ENCODE data around the gene NUDT14.

NUDT14 gene

DNA sequence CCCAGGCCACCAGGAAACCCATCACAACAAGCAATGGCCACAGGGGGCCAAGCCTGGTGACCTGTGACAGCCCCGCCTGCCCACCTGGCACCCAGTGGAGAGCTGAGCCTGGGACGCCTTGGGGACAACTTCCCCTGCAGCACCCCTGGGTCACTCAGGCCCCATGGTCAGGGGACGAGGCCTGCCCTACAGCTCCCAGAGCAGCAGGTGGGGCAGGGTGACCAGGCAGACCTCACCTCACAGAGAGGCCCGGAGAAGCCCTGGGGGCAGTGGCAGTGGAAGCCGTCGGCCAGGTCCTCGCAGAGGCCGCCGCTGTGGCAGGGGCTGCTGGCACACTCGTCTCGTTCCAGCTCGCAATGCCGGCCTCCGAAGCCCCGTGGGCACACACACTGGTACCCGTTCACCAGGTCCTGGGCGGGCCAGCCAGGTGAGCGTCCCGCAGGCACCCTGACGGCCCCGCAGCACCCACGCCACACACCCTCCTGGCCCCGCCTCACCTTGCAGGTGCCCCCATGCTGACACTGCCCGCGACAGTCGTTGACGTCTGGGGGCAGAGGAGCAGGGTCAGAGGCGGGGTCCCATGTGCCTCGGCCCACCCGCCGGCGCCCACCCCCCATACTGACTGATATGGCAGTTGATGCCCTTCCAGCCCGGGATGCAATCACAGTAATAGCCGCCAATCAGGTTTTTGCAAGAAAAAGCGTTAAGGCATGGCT lies 30.6 kb downstream of the NUDT14 start:
- Histone ChIP-seq H3K27me3 (replicated peaks; ENCODE audit: control insufficient read depth, insufficient read depth, low read length) (no peaks in the 10 kb centered on the region; the same call in 1 of the 2 replicates), H3K4me3 (replicated peaks; ENCODE audit: low read depth, low read length) (no peak overlapping the region), H3K36me3 (ENCODE audit: control insufficient read depth, insufficient read depth, low read length) (no peaks in the 10 kb centered on the region)
- TF ChIP-seq, protein P1, sequence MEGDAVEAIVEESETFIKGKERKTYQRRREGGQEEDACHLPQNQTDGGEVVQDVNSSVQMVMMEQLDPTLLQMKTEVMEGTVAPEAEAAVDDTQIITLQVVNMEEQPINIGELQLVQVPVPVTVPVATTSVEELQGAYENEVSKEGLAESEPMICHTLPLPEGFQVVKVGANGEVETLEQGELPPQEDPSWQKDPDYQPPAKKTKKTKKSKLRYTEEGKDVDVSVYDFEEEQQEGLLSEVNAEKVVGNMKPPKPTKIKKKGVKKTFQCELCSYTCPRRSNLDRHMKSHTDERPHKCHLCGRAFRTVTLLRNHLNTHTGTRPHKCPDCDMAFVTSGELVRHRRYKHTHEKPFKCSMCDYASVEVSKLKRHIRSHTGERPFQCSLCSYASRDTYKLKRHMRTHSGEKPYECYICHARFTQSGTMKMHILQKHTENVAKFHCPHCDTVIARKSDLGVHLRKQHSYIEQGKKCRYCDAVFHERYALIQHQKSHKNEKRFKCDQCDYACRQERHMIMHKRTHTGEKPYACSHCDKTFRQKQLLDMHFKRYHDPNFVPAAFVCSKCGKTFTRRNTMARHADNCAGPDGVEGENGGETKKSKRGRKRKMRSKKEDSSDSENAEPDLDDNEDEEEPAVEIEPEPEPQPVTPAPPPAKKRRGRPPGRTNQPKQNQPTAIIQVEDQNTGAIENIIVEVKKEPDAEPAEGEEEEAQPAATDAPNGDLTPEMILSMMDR (IDR thresholded peaks at IDR 0.05; ENCODE audit: insufficient read depth, low read length, poor library complexity, severe bottlenecking), result no peak
- no peak for DNase-seq (ENCODE audit: extremely low read depth, insufficient read length)

DNA sequence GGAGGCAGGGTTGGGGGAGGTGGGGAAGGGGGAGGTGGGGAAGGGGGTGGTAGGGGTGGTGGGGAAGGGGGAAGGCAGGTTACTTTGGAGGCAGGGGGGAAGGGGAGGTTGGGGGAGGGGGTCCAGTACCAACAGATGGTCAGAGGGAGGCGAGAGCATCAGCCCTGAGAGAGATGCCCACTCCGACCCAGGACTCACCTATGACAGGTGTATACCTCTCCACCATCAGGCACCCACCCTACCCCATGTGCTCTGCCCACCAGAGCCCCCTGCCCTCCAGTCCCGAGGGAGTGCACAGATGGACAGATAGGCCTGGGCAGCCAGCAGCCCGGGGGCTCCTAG lies 31.1 kb downstream of the NUDT14 start:
- H3K36me3 ChIP-seq (ENCODE audit: control insufficient read depth, insufficient read depth, low read length), result no peaks in the 10 kb centered on the region
- DNase-seq (ENCODE audit: extremely low read depth, insufficient read length), result no peak

DNA sequence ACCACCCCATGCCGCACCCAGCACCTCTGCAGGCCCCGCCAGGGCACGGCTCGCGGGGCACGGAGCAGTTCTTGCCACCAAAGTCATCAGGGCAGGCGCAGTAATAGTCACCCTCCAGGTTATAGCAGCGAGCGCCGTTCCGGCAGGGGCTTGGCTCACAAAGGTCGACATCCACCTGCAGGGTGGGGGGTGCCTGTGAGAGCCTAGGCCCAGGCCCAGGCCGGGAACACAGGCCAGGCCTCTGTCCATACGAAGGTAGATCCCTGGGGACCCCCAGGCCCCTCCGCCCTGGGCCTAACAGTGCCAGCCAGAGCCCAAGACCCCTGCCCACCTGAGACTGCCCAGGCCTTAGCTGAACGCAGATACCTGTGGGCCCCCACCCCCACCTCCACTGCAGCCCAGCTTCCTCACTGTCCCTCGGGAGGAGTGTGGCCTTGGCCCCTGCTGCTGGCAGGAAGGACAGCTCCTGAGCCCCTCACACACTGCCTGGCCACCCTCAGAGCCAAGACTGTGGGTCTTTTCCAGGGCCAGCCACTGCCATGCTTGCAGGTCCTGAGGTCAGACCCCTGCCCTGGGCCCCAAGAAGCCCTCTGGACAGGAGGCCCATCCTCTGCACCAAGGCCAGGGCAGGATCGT lies 31.8 kb downstream of the NUDT14 start:
- TF ChIP-seq, protein P1 (IDR thresholded peaks at IDR 0.05; ENCODE audit: insufficient read depth, low read length, poor library complexity, severe bottlenecking), result no peak
- Histone ChIP-seq H3K27me3 (replicated peaks; ENCODE audit: control insufficient read depth, insufficient read depth, low read length) (no peaks in the 10 kb centered on the region), H3K4me3 (replicated peaks; ENCODE audit: low read depth, low read length) (no peak overlapping the region), H3K36me3 (ENCODE audit: control insufficient read depth, insufficient read depth, low read length) (no peaks in the 10 kb centered on the region)
- DNase-seq (ENCODE audit: extremely low read depth, insufficient read length), result no peak

More for the DNA sequence above, 31.1 kb downstream of the NUDT14 start:
- TF ChIP-seq, protein P1 (IDR thresholded peaks at IDR 0.05; ENCODE audit: insufficient read depth, low read length, poor library complexity, severe bottlenecking), result no peak
- Histone ChIP-seq H3K4me3 (replicated peaks; ENCODE audit: low read depth, low read length) (no peak overlapping the region), H3K27me3 (replicated peaks; ENCODE audit: control insufficient read depth, insufficient read depth, low read length) (no peaks in the 10 kb centered on the region)

DNA sequence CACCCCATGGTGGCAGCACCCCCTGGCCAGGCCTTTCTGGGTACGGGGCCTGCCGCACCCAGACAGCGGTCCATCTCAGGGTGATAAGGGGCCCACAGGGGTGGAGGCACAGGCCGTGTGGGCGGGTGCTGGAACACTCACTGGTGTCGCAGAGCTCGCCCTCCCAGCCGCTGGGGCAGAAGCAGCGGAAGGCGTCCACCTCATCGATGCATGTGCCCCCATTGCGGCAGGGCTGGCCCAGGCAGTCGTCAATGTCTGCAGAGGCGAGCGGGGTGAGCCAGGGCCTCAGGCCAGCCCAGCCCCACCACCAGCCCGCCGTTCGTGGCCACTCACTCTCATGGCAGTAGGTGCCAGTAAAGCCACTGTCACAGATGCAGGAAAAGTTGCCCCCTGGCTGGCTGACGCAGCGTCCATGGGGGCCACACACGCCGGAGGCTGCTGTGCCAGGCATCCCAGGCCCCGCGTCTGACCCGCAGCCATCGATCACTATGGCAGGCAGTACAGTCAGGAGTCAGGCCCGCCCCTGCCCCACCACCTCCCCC lies 32.4 kb downstream of the NUDT14 start:
- Histone ChIP-seq H3K36me3 (ENCODE audit: control insufficient read depth, insufficient read depth, low read length) (no peaks in the 10 kb centered on the region), H3K4me3 (replicated peaks; ENCODE audit: low read depth, low read length) (no peak overlapping the region), H3K27me3 (replicated peaks; ENCODE audit: control insufficient read depth, insufficient read depth, low read length) (no peaks in the 10 kb centered on the region)
- no peak for DNase-seq (ENCODE audit: extremely low read depth, insufficient read length)
- TF ChIP-seq, protein P1 (IDR thresholded peaks at IDR 0.05; ENCODE audit: insufficient read depth, low read length, poor library complexity, severe bottlenecking), result no peak

DNA sequence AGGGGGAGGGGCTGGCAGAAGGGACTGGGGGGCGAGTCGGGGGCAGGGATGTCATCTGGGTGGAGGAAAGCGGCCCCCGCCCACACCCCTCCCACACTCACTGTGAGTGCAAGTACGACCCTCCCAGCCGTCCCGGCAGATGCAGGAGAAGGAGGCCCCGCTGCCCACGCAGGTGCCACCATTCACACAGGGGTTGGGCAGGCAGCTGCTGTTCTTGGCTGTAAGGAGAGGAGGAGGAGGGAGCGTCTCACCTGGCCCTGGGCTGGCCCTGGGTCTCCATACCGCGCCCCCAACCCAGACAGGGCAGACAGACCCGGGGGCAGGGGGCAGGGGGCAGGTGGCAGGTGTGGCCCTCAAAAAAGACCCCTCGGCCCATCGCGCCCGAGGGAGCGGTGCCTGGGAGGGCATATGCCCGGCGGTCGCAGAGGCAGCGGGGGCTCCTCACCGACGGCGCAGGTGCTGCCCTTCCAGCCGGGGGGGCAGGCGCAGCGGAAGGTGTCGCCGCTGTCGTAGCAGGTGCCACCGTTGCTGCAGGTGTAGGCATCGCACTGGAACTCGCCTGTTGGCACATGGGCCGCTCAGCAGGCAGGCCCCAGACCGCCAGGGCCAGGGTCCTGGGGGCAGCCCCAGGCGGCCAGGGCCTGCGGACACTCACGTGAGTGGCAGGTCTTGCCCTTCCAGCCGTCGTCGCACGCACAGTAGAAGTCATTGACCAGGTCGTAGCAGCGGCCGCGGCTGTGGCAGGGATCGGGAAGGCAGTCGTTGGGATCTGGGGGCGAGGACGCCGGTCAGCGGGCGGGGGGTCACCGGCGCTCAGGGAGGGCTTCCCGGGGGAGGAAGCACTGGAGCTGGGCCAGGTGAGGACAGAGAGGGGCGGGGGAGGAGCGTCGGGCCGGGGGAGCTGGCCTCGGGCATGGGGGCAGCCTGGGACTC lies 33.2 kb downstream of the NUDT14 start:
- no peaks in the 10 kb centered on the region for H3K36me3 ChIP-seq (ENCODE audit: control insufficient read depth, insufficient read depth, low read length)
- no peak for DNase-seq (ENCODE audit: extremely low read depth, insufficient read length)
- H3K27me3 ChIP-seq (replicated peaks; ENCODE audit: control insufficient read depth, insufficient read depth, low read length), result no peaks in the 10 kb centered on the region
- H3K4me3 ChIP-seq (replicated peaks; ENCODE audit: low read depth, low read length), result no peak overlapping the region
- TF ChIP-seq, protein P1 (IDR thresholded peaks at IDR 0.05; ENCODE audit: insufficient read depth, low read length, poor library complexity, severe bottlenecking), result no peak

Data from GM06990 (cell line).